H1 (cell line): ENCODE data around the gene TNS1. TPM values are rescaled to one million over a fixed set of nuclear protein-coding genes. Genes with fewer than 3 reads are reported as not detected.

Source experiments
- CTCF ChIA-PET: fragments of 300-600 bp; sonication (Branson Sonifier 250); formaldehyde crosslinking; loops from one replicate; lab custom pipeline; 2021; ENCODE audit not compliant: partially characterized antibody; lab: Charles Lee
- POLR2A ChIA-PET: fragments of 300-600 bp; sonication (Branson Sonifier 250); formaldehyde crosslinking; loops from one replicate; lab custom pipeline; 2021; ENCODE audit warnings: inconsistent platforms; ENCODE audit not compliant: partially characterized antibody; lab: Charles Lee
- DNase-seq, 2 experiments: peaks; one replicate each; pipeline versions ENCODE4 v3.0.0 to v3.0.0-alpha.2; 2010 to 2022; ENCODE audit warnings: low spot score in 2 of 2, low read depth in 1 of 2, mixed read lengths in 1 of 2
- FAIRE-seq: peaks from 2 replicates; lab custom pipeline; 2011; peaks lifted over from hg19 to GRCh38; lab: Jason Lieb, UNC
- H2AFZ ChIP-seq: 2 replicates; pipeline ENCODE4 v1.8.1; 2012; ENCODE audit warnings: low read length, inconsistent platforms
- H2AK5ac ChIP-seq: 2 replicates; pipeline ENCODE4 v1.6.1; 2013; ENCODE audit warnings: low read depth, low read length
- H2BK120ac ChIP-seq: replicated peaks from 2 replicates; pipeline ENCODE3; 2013; ENCODE audit warnings: low read depth, low read length, inconsistent platforms
- H2BK12ac ChIP-seq: 2 replicates; pipeline ENCODE4 v1.6.1; 2013; ENCODE audit warnings: low read depth, low read length
- H2BK15ac ChIP-seq: 2 replicates; pipeline ENCODE4 v1.6.1; 2013; ENCODE audit warnings: low read length
- H2BK20ac ChIP-seq: 2 replicates; pipeline ENCODE4 v1.6.1; 2013; ENCODE audit warnings: low read length
- H2BK5ac ChIP-seq: 2 replicates; pipeline ENCODE4 v1.6.1; 2013; ENCODE audit warnings: low read depth, low read length
- H3K14ac ChIP-seq: 2 replicates; pipeline ENCODE4 v1.6.1; 2013; ENCODE audit warnings: inconsistent platforms; ENCODE audit not compliant: insufficient read length
- H3K18ac ChIP-seq: 2 replicates; pipeline ENCODE4 v1.6.1; 2013; ENCODE audit warnings: low read length; ENCODE audit errors: extremely low read depth
- H3K23ac ChIP-seq: 2 replicates; pipeline ENCODE4 v1.6.1; 2013; ENCODE audit warnings: inconsistent platforms; ENCODE audit not compliant: insufficient read length
- H3K23me2 ChIP-seq: 2 replicates; pipeline ENCODE4 v1.6.1; 2013; ENCODE audit warnings: low read depth, low read length
- H3K27ac ChIP-seq: 2 replicates; pipeline ENCODE4 v1.6.1; 2011; ENCODE audit warnings: low read depth, low read length, inconsistent platforms
- H3K27me3 ChIP-seq, 4 experiments: replicated peaks in 1 of 4; 1 replicate in 1 of 4; 2 replicates in 3 of 4; pipeline versions ENCODE4 v1.6.1 to v1.8.1; 2011 to 2013; ENCODE audit warnings: low read length in 3 of 4, mild to moderate bottlenecking in 3 of 4, inconsistent platforms in 2 of 4, mixed read lengths in 2 of 4, moderate library complexity in 1 of 4; ENCODE audit not compliant: control insufficient read depth in 3 of 4, insufficient read depth in 3 of 4; ENCODE audit errors: extremely low read depth in 1 of 4
- H3K36me3 ChIP-seq, 4 experiments: 2 replicates each; pipeline versions ENCODE4 v1.6.1 to v1.8.1; 2011 to 2013; ENCODE audit warnings: mild to moderate bottlenecking in 4 of 4, low read length in 3 of 4, moderate library complexity in 2 of 4, control low read depth in 1 of 4, inconsistent platforms in 1 of 4; ENCODE audit not compliant: insufficient read depth in 4 of 4, control insufficient read depth in 2 of 4
- H3K4ac ChIP-seq: replicated peaks from 2 replicates; pipeline ENCODE3; 2013; ENCODE audit warnings: low read length, low read depth, mixed read lengths, inconsistent platforms; ENCODE audit not compliant: insufficient read length
- H3K4me1 ChIP-seq, 4 experiments: replicated peaks in 1 of 4; 1 replicate in 1 of 4; 2 replicates in 3 of 4; pipeline versions ENCODE4 v1.6.1 to v1.8.1; 2011 to 2013; ENCODE audit warnings: low read length in 3 of 4, inconsistent platforms in 2 of 4, mixed read lengths in 1 of 4; ENCODE audit not compliant: insufficient read depth in 4 of 4, control insufficient read depth in 3 of 4
- H3K4me2 ChIP-seq, 2 experiments: 2 replicates each; pipeline versions ENCODE4 v1.6.1 to v1.8.1; 2011 to 2013; ENCODE audit warnings: low read depth in 2 of 2, low read length in 2 of 2, control low read depth in 1 of 2, inconsistent platforms in 1 of 2, mild to moderate bottlenecking in 1 of 2; ENCODE audit not compliant: insufficient read depth in 1 of 2
- H3K4me3 ChIP-seq, 4 experiments: fragments of 200-600, 300-600 bp in 1 of 4; sonication (generic), shearing (Covaris generic), sonication (Bioruptor Twin) in 1 of 4; 2 replicates each; pipeline versions ENCODE4 v1.5.1 to v1.8.1; 2011 to 2016; ENCODE audit warnings: low read length in 4 of 4, low read depth in 3 of 4, control low read depth in 2 of 4, inconsistent platforms in 2 of 4, mild to moderate bottlenecking in 2 of 4, mixed read lengths in 1 of 4, moderate library complexity in 1 of 4; ENCODE audit not compliant: insufficient read depth in 2 of 4; ENCODE audit errors: extremely low read depth in 1 of 4
- H3K56ac ChIP-seq: replicated peaks from 2 replicates; pipeline ENCODE3; 2013; ENCODE audit warnings: low read depth, mild to moderate bottlenecking, mixed read lengths, low read length, inconsistent platforms; ENCODE audit not compliant: insufficient read length
- H3K79me1 ChIP-seq: 2 replicates; pipeline ENCODE4 v1.6.1; 2013; ENCODE audit warnings: low read depth, low read length, control low read depth
- H3K79me2 ChIP-seq, 2 experiments: 2 replicates each; pipeline versions ENCODE4 v1.6.1 to v1.8.1; 2012 to 2013; ENCODE audit warnings: low read length in 2 of 2, mild to moderate bottlenecking in 2 of 2, inconsistent platforms in 1 of 2; ENCODE audit not compliant: insufficient read depth in 2 of 2, control insufficient read depth in 1 of 2
- H3K9ac ChIP-seq, 4 experiments: replicated peaks in 1 of 4; 1 replicate in 1 of 4; 2 replicates in 3 of 4; pipeline versions ENCODE4 v1.6.1 to v1.8.1; 2011 to 2013; ENCODE audit warnings: low read depth in 3 of 4, low read length in 3 of 4, control low read depth in 2 of 4, mild to moderate bottlenecking in 2 of 4, moderate library complexity in 2 of 4, inconsistent platforms in 1 of 4; ENCODE audit errors: extremely low read depth in 1 of 4
- H3K9me3 ChIP-seq, 2 experiments: 2 replicates each; pipeline versions ENCODE4 v1.6.1 to v1.8.1; 2012 to 2013; ENCODE audit warnings: mild to moderate bottlenecking in 2 of 2, moderate library complexity in 2 of 2, control low read depth in 1 of 2, inconsistent platforms in 1 of 2, low read depth in 1 of 2, low read length in 1 of 2, mixed read lengths in 1 of 2; ENCODE audit not compliant: insufficient read depth in 2 of 2
- H4K20me1 ChIP-seq, 2 experiments: replicated peaks in 1 of 2; 2 replicates each; pipeline versions ENCODE3 to v1.8.1; 2011 to 2013; ENCODE audit warnings: inconsistent platforms in 2 of 2, low read length in 2 of 2, mild to moderate bottlenecking in 1 of 2; ENCODE audit not compliant: insufficient read depth in 2 of 2, control insufficient read depth in 1 of 2
- H4K5ac ChIP-seq: 2 replicates; pipeline ENCODE4 v1.6.1; 2013; ENCODE audit warnings: low read length, low read depth, mixed read lengths, inconsistent platforms; ENCODE audit not compliant: insufficient read length
- H4K8ac ChIP-seq: 2 replicates; pipeline ENCODE4 v1.8.0; 2013; ENCODE audit warnings: mild to moderate bottlenecking, moderate library complexity, low read length, inconsistent platforms; ENCODE audit not compliant: insufficient read depth; ENCODE audit errors: extremely low read depth
- H4K91ac ChIP-seq: replicated peaks from 2 replicates; pipeline ENCODE3; 2013; ENCODE audit warnings: low read length, mixed read lengths, inconsistent platforms; ENCODE audit not compliant: insufficient read length
- ATF3 ChIP-seq: IDR thresholded peaks from 2 replicates; pipeline ENCODE4 v1.6.1; 2011; ENCODE audit warnings: low read depth, mild to moderate bottlenecking, low read length; ENCODE audit not compliant: insufficient read depth
- BCL11A ChIP-seq, 2 experiments: IDR thresholded peaks; one replicate each; pipeline ENCODE4 v1.6.1; 2011; ENCODE audit warnings: low read depth in 2 of 2, low read length in 2 of 2, mild to moderate bottlenecking in 2 of 2
- CREB1 ChIP-seq: IDR thresholded peaks from 2 replicates; pipeline ENCODE4 v1.6.1; 2012; ENCODE audit warnings: inconsistent platforms
- KDM5A ChIP-seq: fragments of 200-600 bp; IDR thresholded peaks from 2 replicates; pipeline ENCODE4 v1.7.1; 2012; ENCODE audit warnings: mild to moderate bottlenecking, low read length, inconsistent platforms, mixed read lengths
- POLR2A ChIP-seq, 2 experiments: IDR thresholded peaks; 1 replicate in 1 of 2; 2 replicates in 1 of 2; pipeline ENCODE4 v1.6.1; 2011; ENCODE audit warnings: low read depth in 2 of 2, low read length in 2 of 2, mild to moderate bottlenecking in 2 of 2; ENCODE audit errors: control extremely low read depth in 1 of 2
- RNF2 ChIP-seq: fragments of 200-900, 300-1000 bp; sonication (generic); IDR thresholded peaks from 2 replicates; pipeline ENCODE4 v1.7.1; 2016; ENCODE audit warnings: borderline replicate concordance, low read depth, mild to moderate bottlenecking, antibody characterized with exemption, low read length; ENCODE audit not compliant: poor library complexity, severe bottlenecking; ENCODE audit errors: missing control alignments
- TAF7 ChIP-seq: optimal IDR thresholded peaks from 2 replicates; pipeline ENCODE3; 2011; ENCODE audit warnings: low read depth, mild to moderate bottlenecking, inconsistent platforms, low read length, moderate library complexity, borderline replicate concordance
- TEAD4 ChIP-seq: IDR thresholded peaks from 2 replicates; pipeline ENCODE4 v1.6.1; 2012; ENCODE audit warnings: low read depth, low read length, inconsistent platforms, mixed read lengths
- WGBS, 2 experiments: shearing (Covaris generic) in 1 of 2; methylation state at CpG; one replicate each; pipeline versions ENCODE4 v1.1.6 to v1.1.7; 2013 to 2015; ENCODE audit warnings: low lambda C conversion rate in 2 of 2, mixed read lengths in 2 of 2, inconsistent platforms in 1 of 2, low coverage in 1 of 2, missing lambda C conversion rate in 1 of 2; ENCODE audit not compliant: insufficient replicate concordance in 2 of 2, insufficient coverage in 1 of 2, insufficient read length in 1 of 2; ENCODE audit errors: extremely low coverage in 1 of 2, missing lambda C conversion rate in 1 of 2; 5-methylcytosine and 5-hydroxymethylcytosine counted together
- polyA plus RNA-seq, 7 experiments: library from polyadenylated mRNA; depleted of rRNA in 3 of 7; stranded (reverse) in 5 of 7; unstranded in 2 of 7; fragments of >200 nt in 5 of 7; fragments of 200-250 nt in 2 of 7; gene quantifications; 1 replicate in 5 of 7; 2 replicates in 1 of 7; 4 replicates in 1 of 7; pipeline versions ENCODE4 v1.2.1 to v1.2.3, GENCODE V29; 2011 to 2013; ENCODE audit warnings: missing spikeins in 2 of 7, mixed read lengths in 2 of 7
- total RNA-seq: library from RNA; stranded (reverse); fragmentation: NEBNext Ultra II Directional; extraction: Animal tissue kit (Norgen Biotek cat#: 25700); gene quantifications from 2 replicates; pipeline ENCODE4 v1.2.1, GENCODE V29; 2021
- TF ChIP-seq, protein P1 (sequence below): IDR thresholded peaks from 2 replicates; pipeline ENCODE4 v1.6.1; 2012; ENCODE audit warnings: inconsistent platforms

The TNS1 gene
- total and polyA plus RNA-seq, 2 of the 8 experiments (the other 6 are each of a cell fraction or from before 2014, with no cell fraction given), result 1.5 to 5.1 TPM

GRCh38 chr2:218005028-218005427, 2.2 kb upstream of the TNS1 start:
- no peak for FAIRE-seq
- H2BK20ac ChIP-seq, result no peak overlapping the region
- no peak overlapping the region for H3K56ac ChIP-seq
- H3K4me3 ChIP-seq, result no peak overlapping the region
- H2BK12ac ChIP-seq, result no peak overlapping the region
- no peak overlapping the region for H2AK5ac ChIP-seq
- H3K4ac ChIP-seq, result no peak overlapping the region
- no peak overlapping the region for H2BK120ac ChIP-seq
- H3K36me3 ChIP-seq, result no peaks in the 10 kb centered on the region
- no peaks in the 10 kb centered on the region for H4K20me1 ChIP-seq
- no peak overlapping the region for H4K91ac ChIP-seq
- TF ChIP-seq, protein P1, sequence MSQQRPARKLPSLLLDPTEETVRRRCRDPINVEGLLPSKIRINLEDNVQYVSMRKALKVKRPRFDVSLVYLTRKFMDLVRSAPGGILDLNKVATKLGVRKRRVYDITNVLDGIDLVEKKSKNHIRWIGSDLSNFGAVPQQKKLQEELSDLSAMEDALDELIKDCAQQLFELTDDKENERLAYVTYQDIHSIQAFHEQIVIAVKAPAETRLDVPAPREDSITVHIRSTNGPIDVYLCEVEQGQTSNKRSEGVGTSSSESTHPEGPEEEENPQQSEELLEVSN, result no peak
- TF ChIP-seq TEAD4, result no peak
- no peak for TF ChIP-seq KDM5A
- TF ChIP-seq CREB1, result no peak
- TF ChIP-seq POLR2A (IDR thresholded peaks at IDR 0.05; ENCODE audit: control extremely low read depth in 1 of 2, low read depth in 2 of 2, low read length in 2 of 2), result no peak
- no peak for TF ChIP-seq RNF2
- TF ChIP-seq TAF7, result no peak
- TF ChIP-seq BCL11A (IDR thresholded peaks at IDR 0.05; ENCODE audit: low read depth in 2 of 2, low read length in 2 of 2), result no peak
- no peak for TF ChIP-seq ATF3
- TF ChIP-seq, all 59 proteins: peak for 0
- Histone ChIP-seq H2BK5ac (no peak overlapping the region), H3K23ac (no peak overlapping the region), H3K9ac (no peak overlapping the region), H3K18ac (no peak overlapping the region; the same call in 1 of the 2 replicates), H4K5ac (no peak overlapping the region), H3K23me2 (peaks cover 6% of the 10 kb centered on the region; the same call in 1 of the 2 replicates), H3K14ac (no peak overlapping the region), H4K8ac (no peak overlapping the region), H3K27ac (no peak overlapping the region), H3K4me1 (peaks cover 0 to 24% (median 16%) of the 10 kb centered on the region in 4 experiments; a peak in 6 of 7 replicates), H3K79me1 (no peaks in the 10 kb centered on the region), H2BK15ac (no peak overlapping the region), H3K9me3 (no peaks in the 10 kb centered on the region), H3K4me2 (no peak overlapping the region), H3K27me3 (peaks cover 4 to 20% (median 19%) of the 10 kb centered on the region in 4 experiments), H3K79me2 (no peaks in the 10 kb centered on the region), H2AFZ (no peak overlapping the region)
- ChIA-PET CTCF (interaction anchor here (0.6 to 4.6 kb wide), 9 partner anchors 9 to 220 kb away, joined by 3 to 30 read pairs (median 3); no protein-coding TSS in a partner anchor), POLR2A (interaction anchor here (1.5 to 2.3 kb wide), 2 partner anchors 10 kb away, joined by 4 to 9 read pairs; no protein-coding TSS in a partner anchor)
- 89% methylated on average over 4 of the region's 4 CpGs; no CpG with 5 or more reads in 1 of the 2 experiments for WGBS, 2 experiments
- no peak for DNase-seq
